SK-N-SH (cell line): ENCODE results near the gene DECR2.

ENCODE experiments used
- EP300 ChIP-seq, 2 experiments: IDR thresholded peaks; 2 replicates each; pipeline versions ENCODE4 v1.4.0 to v1.6.1; 2012; ENCODE audit warnings: borderline replicate concordance in 1 of 2, low read depth in 1 of 2, low read length in 1 of 2
- FOXJ3 ChIP-seq: sonication (generic); formaldehyde crosslinking; IDR thresholded peaks from 2 replicates; pipeline ENCODE4 v1.5.1; 2020; ENCODE audit warnings: mild to moderate bottlenecking, missing genetic modification reagents
- YY1 ChIP-seq: IDR thresholded peaks from 2 replicates; pipeline ENCODE4 v1.4.0; 2012; ENCODE audit warnings: low read depth, mild to moderate bottlenecking

DNA sequence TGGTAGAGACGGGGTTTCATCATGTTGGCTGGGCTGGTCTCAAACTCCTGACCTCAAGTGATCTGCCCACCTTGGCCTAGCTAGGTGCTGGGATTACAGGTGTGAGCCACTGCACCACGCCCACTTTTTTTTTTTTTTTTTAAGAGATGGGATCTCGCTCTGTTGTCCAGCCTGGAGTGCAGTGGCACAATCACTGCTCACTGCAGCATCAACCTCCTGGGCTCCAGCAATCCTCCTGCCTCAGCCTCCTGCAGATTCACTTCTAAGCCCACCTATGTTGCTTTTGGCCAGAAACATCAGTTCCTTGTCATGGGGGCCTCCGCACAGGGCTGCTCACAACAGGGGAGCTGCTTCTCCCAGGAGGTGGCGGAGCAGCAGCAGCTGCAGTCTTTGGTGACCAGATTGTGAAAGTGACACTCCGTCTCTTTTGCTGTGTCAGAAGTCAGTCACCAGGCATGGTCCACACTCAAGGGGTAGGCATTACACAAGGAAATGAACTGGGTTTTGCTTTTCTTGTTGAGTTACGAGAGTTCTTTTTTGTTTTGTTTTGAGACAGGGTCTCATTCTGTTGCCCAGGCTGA, 9.1 kb upstream of the DECR2 start:
- TF ChIP-seq FOXJ3 (CRISPR knock-in tag) (no peak), EP300 (IDR thresholded peaks at IDR 0.05; ENCODE audit: borderline replicate concordance in 1 of 2, low read depth in 1 of 2, low read length in 1 of 2) (no peak), YY1 (no peak)
